Body of pancreas (tissue), 4 donors: ENCODE measurements around the gene DEK.
A peak's percentile ranks its signal among the peaks of the same experiment; 100 is the strongest.

ENCODE experiments used
- POLR2A ChIP-seq, 3 donors: fragments of 450-650 bp; IDR thresholded peaks; one replicate each; pipeline ENCODE4 v1.6.1; 2016; ENCODE audit warnings: antibody characterized with exemption in 3 of 3, mild to moderate bottlenecking in 2 of 3
- TF ChIP-seq, protein P1 (sequence below), 7 experiments: fragments of 450-650 bp in 4 of 7; fragments of 200-600 bp in 3 of 7; sonication (generic) in 3 of 7; IDR thresholded peaks; one replicate each; pipeline ENCODE4 v1.5.1; 2016 to 2019; ENCODE audit warnings: antibody characterized with exemption in 7 of 7

DNA sequence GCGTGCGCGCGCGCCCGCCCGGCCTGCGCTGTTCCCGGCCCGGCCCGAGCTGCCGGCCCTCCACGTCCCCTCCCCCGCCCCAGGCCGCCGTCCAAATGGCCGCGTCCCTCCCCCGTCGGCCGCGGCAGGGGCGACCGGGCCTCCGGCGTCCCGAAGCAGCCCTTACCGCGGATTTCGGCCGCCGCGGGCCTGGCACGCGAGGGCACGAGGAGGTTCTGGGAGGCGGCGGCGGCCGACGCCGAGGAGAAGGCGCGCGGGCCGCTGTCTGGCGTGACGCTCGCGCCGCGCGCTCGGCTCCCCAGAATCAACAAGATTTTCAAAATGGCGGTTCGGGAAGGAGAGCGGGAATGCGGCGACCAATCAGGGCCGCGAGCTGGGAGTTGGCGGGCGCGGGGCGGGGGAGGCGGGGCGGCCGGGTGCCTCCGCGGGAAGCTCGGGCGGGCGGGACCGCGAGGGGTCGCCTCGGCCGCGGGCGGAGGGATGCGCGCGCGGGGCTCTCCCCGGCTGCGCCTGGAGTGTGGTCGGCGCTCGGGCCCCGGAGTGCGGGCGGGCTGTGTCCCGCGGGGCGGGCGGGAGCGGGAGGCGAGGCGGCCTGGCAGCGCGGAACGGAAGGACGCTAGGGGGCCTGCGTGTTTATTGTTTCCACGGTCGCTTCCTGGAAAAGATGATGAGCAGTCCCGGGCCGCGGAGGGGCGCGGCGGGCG is at the start of gene DEK:
- TF ChIP-seq, protein P1, sequence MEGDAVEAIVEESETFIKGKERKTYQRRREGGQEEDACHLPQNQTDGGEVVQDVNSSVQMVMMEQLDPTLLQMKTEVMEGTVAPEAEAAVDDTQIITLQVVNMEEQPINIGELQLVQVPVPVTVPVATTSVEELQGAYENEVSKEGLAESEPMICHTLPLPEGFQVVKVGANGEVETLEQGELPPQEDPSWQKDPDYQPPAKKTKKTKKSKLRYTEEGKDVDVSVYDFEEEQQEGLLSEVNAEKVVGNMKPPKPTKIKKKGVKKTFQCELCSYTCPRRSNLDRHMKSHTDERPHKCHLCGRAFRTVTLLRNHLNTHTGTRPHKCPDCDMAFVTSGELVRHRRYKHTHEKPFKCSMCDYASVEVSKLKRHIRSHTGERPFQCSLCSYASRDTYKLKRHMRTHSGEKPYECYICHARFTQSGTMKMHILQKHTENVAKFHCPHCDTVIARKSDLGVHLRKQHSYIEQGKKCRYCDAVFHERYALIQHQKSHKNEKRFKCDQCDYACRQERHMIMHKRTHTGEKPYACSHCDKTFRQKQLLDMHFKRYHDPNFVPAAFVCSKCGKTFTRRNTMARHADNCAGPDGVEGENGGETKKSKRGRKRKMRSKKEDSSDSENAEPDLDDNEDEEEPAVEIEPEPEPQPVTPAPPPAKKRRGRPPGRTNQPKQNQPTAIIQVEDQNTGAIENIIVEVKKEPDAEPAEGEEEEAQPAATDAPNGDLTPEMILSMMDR (IDR thresholded peaks at IDR 0.05), result peak; percentile 43 to 66 (median 55)
- TF ChIP-seq POLR2A (IDR thresholded peaks at IDR 0.05), result peak in 2 of 3 donors; percentile 63 to 67
